Eye (tissue), 1 donor: ENCODE results near the gene ATE1.
A peak's percentile ranks its signal among the peaks of the same experiment; 100 is the strongest.
"Not testable (repeated sequence)": the region's sequence is repeated elsewhere in the genome, so short reads cannot be mapped to it uniquely, and the experiment has no call there.

Experiments
- DNase-seq: peaks from one replicate; pipeline ENCODE4 v3.0.0-alpha.2; 2015

ATE1 gene

DNA sequence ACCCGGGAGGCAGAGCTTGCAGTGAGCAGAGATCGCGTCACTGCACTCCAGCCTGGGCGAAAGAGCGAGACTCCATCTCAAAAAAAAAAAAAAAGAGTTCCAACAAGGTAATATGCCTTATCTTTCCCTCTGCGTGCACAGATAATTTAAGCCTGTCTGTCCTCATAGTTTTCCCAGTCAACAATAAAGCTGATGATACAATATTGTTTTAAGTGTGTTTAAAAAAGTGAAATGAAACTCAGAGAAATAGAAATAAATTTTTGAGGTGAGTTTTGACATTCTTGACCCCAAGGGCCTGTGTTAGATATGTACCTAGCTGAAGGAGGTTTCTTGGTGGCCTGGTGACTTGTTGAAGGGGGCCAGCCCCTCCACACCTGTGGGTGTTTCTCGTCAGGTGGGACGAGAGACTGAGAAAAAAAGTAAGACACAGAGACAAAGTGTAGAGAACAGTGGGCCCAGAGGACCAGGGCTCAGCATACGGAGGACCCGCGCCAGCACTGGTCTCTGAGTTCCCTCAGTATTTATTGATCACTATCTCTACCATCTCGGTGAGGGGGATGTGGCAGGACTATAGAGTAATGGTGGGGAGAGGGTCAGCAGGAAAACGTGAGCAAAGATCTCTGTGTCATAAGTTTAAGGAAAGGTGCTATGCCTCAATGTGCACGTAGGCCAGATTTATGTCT, 1.9 kb upstream of the ATE1 start:
- DNase-seq = not testable (repeated sequence)

GRCh38 chr10:121928528-121928884, 675 bp upstream of the ATE1 start:
- no peak for DNase-seq

- DNase-seq = no peak
Measured at GRCh38 chr10:121927318-121927840, 452 bp downstream of the ATE1 start.

DNA sequence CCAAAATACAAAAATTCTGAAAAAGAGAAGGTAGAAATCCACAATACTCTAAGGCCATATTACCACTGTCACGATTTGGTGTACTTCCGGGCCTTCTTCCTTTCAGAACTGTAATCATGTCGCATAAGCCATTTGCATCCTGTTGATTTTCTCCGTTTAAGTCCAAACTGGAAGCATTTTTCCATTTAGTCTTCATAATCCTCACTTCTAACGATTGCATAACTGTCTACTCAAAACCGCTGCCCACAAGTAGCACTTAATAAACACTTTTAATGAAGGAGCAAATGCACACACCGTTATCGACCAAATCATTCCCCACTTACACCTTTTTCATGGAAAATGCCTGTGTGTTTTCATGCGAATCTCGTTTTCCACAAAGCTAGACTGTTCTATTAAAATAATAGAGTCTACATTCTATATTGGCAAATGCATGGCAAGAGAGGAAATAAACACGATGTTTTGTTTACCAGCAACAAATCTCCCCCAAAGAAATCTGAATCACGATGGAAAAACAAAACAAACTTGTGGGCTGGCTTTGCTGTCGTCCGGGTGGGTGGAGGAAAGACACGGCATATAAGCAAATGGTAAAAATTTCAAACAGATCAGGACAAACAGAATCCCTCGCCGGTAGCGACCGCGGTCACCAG, 1.0 kb downstream of the ATE1 start:
- peak; percentile 73 for DNase-seq

DNA sequence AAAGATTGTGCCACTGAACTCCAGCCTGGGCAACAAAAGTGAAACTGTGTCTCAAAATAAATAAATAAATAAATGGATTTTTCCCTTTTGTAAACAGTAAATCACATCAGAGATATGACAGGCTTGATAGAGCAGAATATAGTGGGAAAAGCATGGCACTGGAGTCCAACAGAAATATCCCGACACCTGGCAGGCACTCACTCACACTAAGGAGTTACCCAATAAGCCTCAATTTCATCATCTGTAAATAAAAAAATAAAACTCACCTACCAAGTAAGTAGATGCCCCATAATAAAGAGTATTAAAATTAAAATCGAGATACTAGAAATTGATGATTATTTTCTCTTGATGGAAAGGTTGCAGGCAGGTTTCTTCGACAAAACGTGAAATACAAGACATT, 1.7 kb downstream of the ATE1 start:
- DNase-seq = no peak

- DNase-seq = peak; percentile 77
Measured at GRCh38 chr10:121921238-121921931, 6.4 kb downstream of the ATE1 start.

DNA sequence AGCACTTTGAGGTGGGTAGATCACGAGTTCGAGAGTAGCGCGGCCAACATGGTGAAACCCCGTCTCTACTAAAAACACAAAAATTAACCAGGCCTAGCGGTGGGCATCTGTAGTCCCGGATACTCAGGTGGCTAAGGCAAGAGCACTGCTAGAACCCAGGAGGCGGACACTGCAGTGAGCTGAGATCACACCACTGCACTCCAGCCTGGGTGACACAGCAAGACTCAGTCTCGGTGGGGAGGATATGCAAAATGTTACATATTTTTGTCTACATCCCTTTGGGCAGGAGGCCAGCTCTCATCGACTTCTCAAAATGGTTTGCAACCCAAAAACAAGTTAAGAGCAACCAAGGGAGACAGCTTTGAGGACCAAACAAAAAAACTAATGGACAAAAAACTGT, 8.2 kb downstream of the ATE1 start:
- no peak for DNase-seq

GRCh38 chr10:121918800-121919199, 9.0 kb downstream of the ATE1 start:
- DNase-seq = not testable (repeated sequence)

GRCh38 chr10:121914661-121915060, 13.2 kb downstream of the ATE1 start:
- no peak for DNase-seq

GRCh38 chr10:121911421-121911697, 16.5 kb downstream of the ATE1 start:
- DNase-seq = no peak

DNA sequence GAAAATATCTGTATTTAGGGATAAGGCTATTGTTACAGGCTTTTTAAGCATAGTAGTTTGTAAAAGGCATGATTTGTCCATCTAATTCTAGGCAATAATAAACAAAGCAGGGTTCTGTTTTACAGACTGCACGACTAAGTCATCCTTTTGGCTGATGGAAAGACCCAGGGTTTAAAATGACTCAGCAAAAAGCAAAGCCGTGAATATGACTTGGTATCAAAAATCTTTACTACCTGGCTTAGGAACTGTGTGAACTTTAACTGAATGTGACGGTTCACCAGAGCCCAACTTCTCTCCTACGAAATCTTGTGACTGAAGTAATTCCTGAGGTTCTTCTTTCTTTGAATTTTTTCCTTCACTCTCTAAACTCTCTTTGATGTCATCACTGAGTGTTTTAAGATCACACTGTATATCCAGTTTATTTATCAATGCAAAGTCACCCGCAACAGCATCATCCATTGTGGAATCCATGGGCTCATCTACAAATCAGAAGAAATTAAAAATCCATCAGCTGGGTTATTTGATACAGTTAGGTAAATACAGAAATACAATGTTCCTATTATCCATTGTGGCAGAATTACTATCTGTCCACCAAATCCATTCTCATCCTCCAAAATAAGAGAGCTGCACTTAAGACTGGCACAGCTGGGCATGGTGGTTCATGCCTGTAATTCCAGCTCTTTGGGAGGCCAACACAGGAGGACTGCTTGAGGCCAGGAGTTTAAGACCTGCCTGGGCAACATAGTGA, 17.0 kb downstream of the ATE1 start:
- no peak for DNase-seq

- no peak for DNase-seq
Measured at GRCh38 chr10:121904888-121905287, 22.9 kb downstream of the ATE1 start.

- peak; percentile 92 for DNase-seq
Measured at GRCh38 chr10:121900443-121901174, 27.2 kb downstream of the ATE1 start.

- peak; percentile 22 for DNase-seq
Measured at GRCh38 chr10:121899727-121900126, 28.1 kb downstream of the ATE1 start.

DNA sequence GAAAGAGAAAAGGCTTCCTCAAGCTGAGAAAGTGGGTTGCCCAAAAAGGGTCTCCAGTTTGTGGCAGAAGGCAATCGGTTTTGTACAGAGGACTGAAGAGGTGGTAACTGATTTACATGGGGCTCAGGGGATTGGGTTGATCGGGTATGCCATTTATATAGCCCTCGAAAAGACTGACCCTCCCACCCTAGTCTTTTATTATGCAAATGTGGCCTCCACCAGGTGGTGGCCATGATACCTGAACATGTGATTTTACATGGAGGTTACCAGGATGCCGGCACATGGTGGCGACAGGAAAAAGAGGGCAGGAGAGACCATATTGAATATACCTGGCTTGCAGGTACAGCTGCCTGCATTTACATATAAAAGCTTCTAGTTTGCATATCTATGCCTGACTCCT, 36.7 kb downstream of the ATE1 start:
- DNase-seq = no peak

DNA sequence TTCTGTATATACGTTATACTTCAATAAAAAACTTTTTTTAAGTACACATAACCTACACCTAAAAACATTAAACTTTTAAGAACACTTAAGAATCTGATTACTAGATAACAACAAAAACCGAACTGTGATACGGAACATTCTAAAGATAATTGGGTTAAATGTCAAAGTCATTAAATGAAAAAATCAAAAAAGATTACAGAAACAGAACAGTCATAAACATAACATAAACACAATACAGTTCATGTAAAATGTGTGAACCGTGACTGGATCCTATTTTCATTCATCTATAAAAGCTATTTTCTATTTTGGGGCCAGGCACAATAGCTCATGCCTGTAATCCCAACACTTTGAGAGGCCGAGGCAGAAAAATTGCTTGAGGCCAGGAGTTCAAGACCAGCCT, 38.6 kb downstream of the ATE1 start:
- DNase-seq = no peak

DNA sequence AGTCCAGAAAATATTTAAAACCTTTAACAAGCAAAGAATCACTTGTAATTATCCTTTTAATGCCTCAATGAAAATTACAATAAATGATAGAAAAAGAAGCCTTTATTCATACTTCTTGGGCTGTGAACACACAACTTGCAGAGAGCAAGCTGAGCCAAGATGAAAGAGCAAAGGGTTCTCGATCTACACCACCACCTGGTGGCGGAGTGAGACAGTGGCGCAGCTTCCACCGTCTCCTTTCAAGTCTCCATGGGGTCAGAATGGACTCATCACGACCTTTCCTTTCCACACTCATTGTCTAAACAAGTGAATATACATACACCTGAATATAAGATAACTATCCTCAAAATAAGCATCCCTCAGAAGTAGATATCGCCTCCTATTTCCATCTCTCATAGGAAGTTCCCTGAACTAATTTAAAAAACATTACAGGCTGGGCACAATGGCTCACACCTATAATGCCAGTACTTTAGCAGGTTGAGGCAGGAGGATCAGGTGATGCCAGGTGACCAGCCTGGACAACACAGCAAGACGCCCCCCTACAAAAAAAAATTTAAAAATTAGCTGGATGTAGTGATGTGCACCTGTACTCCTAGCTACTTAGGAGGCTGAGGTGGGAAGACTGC, 40.7 kb downstream of the ATE1 start:
- peak; percentile 85 for DNase-seq

DNA sequence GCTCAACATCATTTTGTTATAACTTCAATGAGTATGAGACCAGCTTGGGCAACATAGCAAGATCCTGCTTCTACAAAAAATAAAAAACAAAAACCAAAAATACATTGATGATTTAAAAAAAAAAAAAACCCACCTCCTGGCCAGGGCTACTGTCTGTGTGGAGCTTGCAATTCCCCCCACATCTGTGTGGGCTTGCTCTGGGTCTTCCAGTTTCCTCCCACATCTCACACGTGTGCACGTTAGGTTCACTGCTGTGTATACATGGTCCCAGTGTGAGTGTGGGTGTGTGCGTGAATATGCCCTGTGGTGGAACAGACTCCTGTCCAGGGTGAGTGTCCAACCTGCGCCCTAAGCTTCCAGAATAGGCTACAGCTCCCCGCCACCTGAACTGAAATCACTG, 41.6 kb downstream of the ATE1 start:
- DNase-seq = no peak

- DNase-seq = no peak
Measured at GRCh38 chr10:121880895-121881294, 46.9 kb downstream of the ATE1 start.

- DNase-seq = no peak
Measured at GRCh38 chr10:121879476-121879875, 48.4 kb downstream of the ATE1 start.

- no peak for DNase-seq
Measured at GRCh38 chr10:121873236-121873635, 54.6 kb downstream of the ATE1 start.

GRCh38 chr10:121870413-121870812, 57.4 kb downstream of the ATE1 start:
- DNase-seq = no peak
